Ascending aorta (tissue), 2 donors: Measurements from ENCODE around the gene SAMD9. TPM values are rescaled to one million over a fixed set of nuclear protein-coding genes. Genes with fewer than 3 reads are reported as not detected.
"Not testable (repeated sequence)": the region's sequence is repeated elsewhere in the genome, so short reads cannot be mapped to it uniquely, and the experiment has no call there.

Experiments used
- DNase-seq, 2 donors: peaks; one replicate each; pipeline ENCODE4 v3.0.0-alpha.2; 2019; ENCODE audit warnings: low spot score in 2 of 2
- H3K27ac ChIP-seq, 2 donors: fragments of 200-600 bp; sonication (generic); one replicate each; pipeline ENCODE4 v1.5.1; 2016 to 2017; ENCODE audit warnings: mild to moderate bottlenecking in 1 of 2
- H3K27me3 ChIP-seq: fragments of 200-600 bp; sonication (generic); one replicate; pipeline ENCODE4 v1.5.1; 2017
- H3K36me3 ChIP-seq, 2 donors: fragments of 200-600 bp; sonication (generic); one replicate each; pipeline ENCODE4 v1.5.1; 2016
- H3K4me1 ChIP-seq, 2 donors: fragments of 200-600 bp; sonication (generic); one replicate each; pipeline ENCODE4 v1.5.1; 2016 to 2017; ENCODE audit warnings: mild to moderate bottlenecking in 1 of 2
- H3K4me3 ChIP-seq, 2 donors: fragments of 200-600 bp; sonication (generic); one replicate each; pipeline ENCODE4 v1.5.1; 2016 to 2017; ENCODE audit warnings: mild to moderate bottlenecking in 1 of 2
- H3K9me3 ChIP-seq, 2 donors: fragments of 200-600 bp; sonication (generic); one replicate each; pipeline ENCODE4 v1.5.1; 2016
- CTCF ChIP-seq, 3 experiments: fragments of 200-600 bp in 2 of 3; fragments of 450-650 bp in 1 of 3; sonication (generic) in 2 of 3; IDR thresholded peaks; one replicate each; pipeline ENCODE4 v1.5.1; 2016 to 2019; ENCODE audit warnings: antibody characterized with exemption in 3 of 3, mild to moderate bottlenecking in 1 of 3, moderate library complexity in 1 of 3
- intact Hi-C: fragments of 100-400 bp; cut with DNase I; formaldehyde crosslinking; loops from one replicate; pipeline ENCODE4 v1.15.1; 2023
- total RNA-seq: library from RNA; depleted of rRNA; stranded (reverse); fragments of >200 nt; gene quantifications from one replicate; pipeline ENCODE4 v1.1.0, GENCODE V29; 2016

SAMD9 gene
- total RNA-seq, 1 donor from 2014 or later = 5.6 TPM

GRCh38 chr7:93097388-93097787, 20.4 kb downstream of the SAMD9 start:
- Histone ChIP-seq H3K4me1 (no peaks in the 10 kb centered on the region), H3K27me3 (no peaks in the 10 kb centered on the region), H3K4me3 (no peak overlapping the region), H3K36me3 (no peaks in the 10 kb centered on the region), H3K27ac (no peak overlapping the region), H3K9me3 (peaks cover 35 to 55% of the 10 kb centered on the region in 2 donors)
- intact Hi-C loops = no loop called here
- TF ChIP-seq CTCF (IDR thresholded peaks at IDR 0.05) = no peak
- no peak for DNase-seq

GRCh38 chr7:93092757-93093370, 24.9 kb downstream of the SAMD9 start:
- Histone ChIP-seq H3K36me3 (no peaks in the 10 kb centered on the region), H3K9me3 (peaks cover 5 to 10% of the 10 kb centered on the region in 2 donors), H3K27ac (no peak overlapping the region), H3K27me3 (no peaks in the 10 kb centered on the region), H3K4me3 (no peak overlapping the region), H3K4me1 (no peaks in the 10 kb centered on the region)
- intact Hi-C loops = no loop called here
- DNase-seq = no peak
- TF ChIP-seq CTCF (IDR thresholded peaks at IDR 0.05) = no peak

- not testable (repeated sequence) for DNase-seq, H3K4me3 ChIP-seq
Measured at GRCh38 chr7:93073357-93073756, 44.4 kb downstream of the SAMD9 start.

GRCh38 chr7:93062599-93062998, 55.2 kb downstream of the SAMD9 start:
- no peaks in the 10 kb centered on the region for H3K27me3 ChIP-seq
- intact Hi-C loops = no loop called here

More at GRCh38 chr7:93073357-93073756, 44.4 kb downstream of the SAMD9 start:
- H3K27me3 ChIP-seq, H3K27ac ChIP-seq, H3K36me3 ChIP-seq, H3K4me1 ChIP-seq, H3K9me3 ChIP-seq, intact Hi-C loops: not testable (repeated sequence)

DNA sequence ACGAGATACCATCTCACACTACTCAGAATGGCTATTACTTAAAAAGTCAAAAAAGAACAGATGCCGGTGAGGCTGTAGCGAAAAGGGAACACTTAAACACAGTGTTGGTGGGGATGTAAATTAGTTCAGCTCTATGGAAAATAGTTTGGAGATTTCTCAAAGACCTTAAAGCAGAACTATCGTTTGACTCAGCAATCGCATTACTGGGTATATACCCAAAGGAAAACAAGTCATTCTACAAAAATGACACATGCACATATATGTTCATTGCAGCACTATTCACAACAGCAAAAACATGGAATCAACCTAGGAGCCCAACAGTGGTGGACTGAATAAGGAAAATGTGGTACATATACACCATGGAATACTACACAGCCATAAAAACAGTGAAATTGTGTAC, 56.9 kb downstream of the SAMD9 start:
- H3K36me3 ChIP-seq = no peaks in the 10 kb centered on the region
- no peaks in the 10 kb centered on the region for H3K9me3 ChIP-seq
- DNase-seq = no peak
- no peak for TF ChIP-seq CTCF (IDR thresholded peaks at IDR 0.05)
- H3K27me3 ChIP-seq = no peaks in the 10 kb centered on the region
- intact Hi-C loops = no loop called here
- H3K4me1 ChIP-seq = no peaks in the 10 kb centered on the region
- no peak overlapping the region for H3K27ac ChIP-seq
- no peak overlapping the region for H3K4me3 ChIP-seq

More at GRCh38 chr7:93062599-93062998, 55.2 kb downstream of the SAMD9 start:
- Histone ChIP-seq H3K27ac (no peak overlapping the region), H3K4me3 (no peak overlapping the region), H3K36me3 (no peaks in the 10 kb centered on the region), H3K4me1 (no peaks in the 10 kb centered on the region), H3K9me3 (no peaks in the 10 kb centered on the region)
- no peak for TF ChIP-seq CTCF (IDR thresholded peaks at IDR 0.05)
- no peak for DNase-seq

DNA sequence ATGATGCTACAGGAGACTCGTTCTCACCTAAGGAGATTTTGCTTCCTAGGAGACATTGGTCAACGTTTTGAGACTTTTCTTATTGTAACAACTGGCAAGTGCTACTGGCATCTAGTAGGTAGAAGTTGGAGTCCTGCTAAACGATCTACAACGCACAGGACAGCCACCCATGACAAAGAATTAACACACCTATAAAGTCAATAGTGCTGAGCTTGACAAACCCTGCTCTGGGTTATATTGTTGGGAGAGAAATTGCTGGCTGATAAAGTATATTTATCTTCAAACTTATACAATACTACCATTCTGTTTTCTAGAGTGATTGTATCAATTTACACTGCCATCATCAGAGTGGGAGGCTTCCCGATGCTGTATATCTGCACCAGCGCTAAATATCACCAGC, 57.8 kb downstream of the SAMD9 start:
- intact Hi-C loops = no loop called here
- TF ChIP-seq CTCF (IDR thresholded peaks at IDR 0.05) = no peak
- Histone ChIP-seq H3K27ac (no peak overlapping the region), H3K4me1 (no peaks in the 10 kb centered on the region), H3K27me3 (no peaks in the 10 kb centered on the region), H3K36me3 (no peaks in the 10 kb centered on the region), H3K9me3 (no peaks in the 10 kb centered on the region), H3K4me3 (no peak overlapping the region)
- no peak for DNase-seq

- not testable (repeated sequence) for H3K4me3 ChIP-seq, H3K4me1 ChIP-seq, DNase-seq, H3K36me3 ChIP-seq, H3K9me3 ChIP-seq, H3K27ac ChIP-seq, H3K27me3 ChIP-seq
- intact Hi-C loops = loop anchor here (5.0 to 10.0 kb wide), 2 partner anchors 222 to 529 kb away; partner anchors contain the start of genes CDK6, PEX1 and RBM48
Measured at GRCh38 chr7:93056621-93057020, 61.2 kb downstream of the SAMD9 start.
